Testis (tissue), 2 donors: ENCODE data around the gene MICAL1.

ENCODE experiments used
- POLR2A ChIP-seq: fragments of 450-650 bp; IDR thresholded peaks from one replicate; pipeline ENCODE4 v1.6.1; 2017; ENCODE audit warnings: antibody characterized with exemption, mild to moderate bottlenecking, moderate library complexity
- TF ChIP-seq, protein P1 (sequence below), 3 experiments: fragments of 450-650 bp in 2 of 3; fragments of 200-600 bp in 1 of 3; sonication (generic) in 1 of 3; IDR thresholded peaks; one replicate each; pipeline ENCODE4 v1.5.1; 2016 to 2019; ENCODE audit warnings: antibody characterized with exemption in 3 of 3, mild to moderate bottlenecking in 2 of 3, moderate library complexity in 1 of 3

DNA sequence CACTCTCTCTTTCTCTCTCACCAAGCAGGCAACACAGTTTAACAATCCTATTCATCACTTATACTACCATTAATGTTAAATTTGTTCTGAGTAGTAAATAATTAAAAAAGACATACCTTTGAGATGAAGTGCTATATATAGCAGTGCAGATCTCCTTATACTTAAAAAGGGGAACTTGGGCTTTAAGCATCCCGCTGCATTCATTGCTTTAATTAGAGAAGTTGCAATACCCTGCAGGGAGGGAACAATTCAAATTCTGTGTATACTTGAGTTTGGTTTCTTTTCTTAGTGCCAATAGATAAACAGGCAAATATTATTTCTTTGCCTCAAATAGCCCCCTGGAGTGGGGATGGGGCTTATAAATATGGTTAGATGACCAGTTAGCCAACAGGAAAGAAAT is 38.3 kb upstream of the MICAL1 start:
- TF ChIP-seq, protein P1, sequence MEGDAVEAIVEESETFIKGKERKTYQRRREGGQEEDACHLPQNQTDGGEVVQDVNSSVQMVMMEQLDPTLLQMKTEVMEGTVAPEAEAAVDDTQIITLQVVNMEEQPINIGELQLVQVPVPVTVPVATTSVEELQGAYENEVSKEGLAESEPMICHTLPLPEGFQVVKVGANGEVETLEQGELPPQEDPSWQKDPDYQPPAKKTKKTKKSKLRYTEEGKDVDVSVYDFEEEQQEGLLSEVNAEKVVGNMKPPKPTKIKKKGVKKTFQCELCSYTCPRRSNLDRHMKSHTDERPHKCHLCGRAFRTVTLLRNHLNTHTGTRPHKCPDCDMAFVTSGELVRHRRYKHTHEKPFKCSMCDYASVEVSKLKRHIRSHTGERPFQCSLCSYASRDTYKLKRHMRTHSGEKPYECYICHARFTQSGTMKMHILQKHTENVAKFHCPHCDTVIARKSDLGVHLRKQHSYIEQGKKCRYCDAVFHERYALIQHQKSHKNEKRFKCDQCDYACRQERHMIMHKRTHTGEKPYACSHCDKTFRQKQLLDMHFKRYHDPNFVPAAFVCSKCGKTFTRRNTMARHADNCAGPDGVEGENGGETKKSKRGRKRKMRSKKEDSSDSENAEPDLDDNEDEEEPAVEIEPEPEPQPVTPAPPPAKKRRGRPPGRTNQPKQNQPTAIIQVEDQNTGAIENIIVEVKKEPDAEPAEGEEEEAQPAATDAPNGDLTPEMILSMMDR (IDR thresholded peaks at IDR 0.05), result no peak
- no peak for TF ChIP-seq POLR2A
